ENCODE measurements around the gene CYP2E1.

GRCh38 chr10:133511408-133511807 lies 15.8 kb upstream of the CYP2E1 start:
- TF ChIP-seq POLR2AphosphoS5 (IDR thresholded peaks at IDR 0.05; ENCODE audit: low read depth, low read length) (no peak), TAF1 (IDR thresholded peaks at IDR 0.05; ENCODE audit: low read depth, low read length) (no peak), POLR2A (IDR thresholded peaks at IDR 0.05; ENCODE audit: low read depth, low read length) (no peak), PAX5 (IDR thresholded peaks at IDR 0.05; ENCODE audit: insufficient read depth, low read length, severe bottlenecking) (no peak), POU2F2 (IDR thresholded peaks at IDR 0.05; ENCODE audit: low read depth, low read length) (no peak)

Measured in GM12891 (cell line).